Testis (tissue), 2 donors: Measurements from ENCODE around the gene TNNI3K.

Experiments used
- POLR2A ChIP-seq: fragments of 450-650 bp; IDR thresholded peaks from one replicate; pipeline ENCODE4 v1.6.1; 2017; ENCODE audit warnings: antibody characterized with exemption, mild to moderate bottlenecking, moderate library complexity
- TF ChIP-seq, protein P1 (sequence below), 3 experiments: fragments of 450-650 bp in 2 of 3; fragments of 200-600 bp in 1 of 3; sonication (generic) in 1 of 3; IDR thresholded peaks; one replicate each; pipeline ENCODE4 v1.5.1; 2016 to 2019; ENCODE audit warnings: antibody characterized with exemption in 3 of 3, mild to moderate bottlenecking in 2 of 3, moderate library complexity in 1 of 3

GRCh38 chr1:74591949-74592348, 356.8 kb downstream of the TNNI3K start:
- TF ChIP-seq, protein P1, sequence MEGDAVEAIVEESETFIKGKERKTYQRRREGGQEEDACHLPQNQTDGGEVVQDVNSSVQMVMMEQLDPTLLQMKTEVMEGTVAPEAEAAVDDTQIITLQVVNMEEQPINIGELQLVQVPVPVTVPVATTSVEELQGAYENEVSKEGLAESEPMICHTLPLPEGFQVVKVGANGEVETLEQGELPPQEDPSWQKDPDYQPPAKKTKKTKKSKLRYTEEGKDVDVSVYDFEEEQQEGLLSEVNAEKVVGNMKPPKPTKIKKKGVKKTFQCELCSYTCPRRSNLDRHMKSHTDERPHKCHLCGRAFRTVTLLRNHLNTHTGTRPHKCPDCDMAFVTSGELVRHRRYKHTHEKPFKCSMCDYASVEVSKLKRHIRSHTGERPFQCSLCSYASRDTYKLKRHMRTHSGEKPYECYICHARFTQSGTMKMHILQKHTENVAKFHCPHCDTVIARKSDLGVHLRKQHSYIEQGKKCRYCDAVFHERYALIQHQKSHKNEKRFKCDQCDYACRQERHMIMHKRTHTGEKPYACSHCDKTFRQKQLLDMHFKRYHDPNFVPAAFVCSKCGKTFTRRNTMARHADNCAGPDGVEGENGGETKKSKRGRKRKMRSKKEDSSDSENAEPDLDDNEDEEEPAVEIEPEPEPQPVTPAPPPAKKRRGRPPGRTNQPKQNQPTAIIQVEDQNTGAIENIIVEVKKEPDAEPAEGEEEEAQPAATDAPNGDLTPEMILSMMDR (IDR thresholded peaks at IDR 0.05), result no peak
- TF ChIP-seq POLR2A, result no peak
